Nephron (organoid): Measurements from ENCODE around the gene CBX4.

ENCODE experiments used
- H3K27ac Mint-ChIP-seq, 3 experiments: 2 replicates each; pipeline ENCODE4 v1.8.0; 2020; ENCODE audit warnings: mixed read lengths in 3 of 3, mild to moderate bottlenecking in 2 of 3, moderate library complexity in 1 of 3
- H3K27me3 Mint-ChIP-seq: 2 replicates; pipeline ENCODE4 v1.8.0; 2021; ENCODE audit warnings: low read depth, mild to moderate bottlenecking, moderate library complexity, mixed read lengths
- H3K36me3 Mint-ChIP-seq: 2 replicates; pipeline ENCODE4 v1.8.0; 2020; ENCODE audit warnings: low read depth, mixed read lengths
- H3K4me1 Mint-ChIP-seq: 2 replicates; pipeline ENCODE4 v1.8.0; 2020; ENCODE audit warnings: mixed read lengths
- H3K4me3 Mint-ChIP-seq, 3 experiments: 2 replicates each; pipeline ENCODE4 v1.8.0; 2020; ENCODE audit warnings: mild to moderate bottlenecking in 3 of 3, mixed read lengths in 3 of 3, moderate library complexity in 2 of 3
- H3K9me3 Mint-ChIP-seq: 2 replicates; pipeline ENCODE4 v1.8.0; 2020; ENCODE audit warnings: mixed read lengths
- TF ChIP-seq, protein P1 (sequence below), 3 experiments: fragments of 200-600 bp; sonication (generic); IDR thresholded peaks; one replicate each; pipeline ENCODE4 v1.5.0; 2021; ENCODE audit warnings: antibody characterized with exemption in 3 of 3; ENCODE audit not compliant: unreplicated experiment in 3 of 3

Gene CBX4

GRCh38 chr17:79819534-79820276 lies 19.5 kb downstream of the CBX4 start:
- H3K4me1 Mint-ChIP-seq, result peaks cover 4% of the 10 kb centered on the region

GRCh38 chr17:79819085-79819484 lies 20.2 kb downstream of the CBX4 start:
- no peaks in the 10 kb centered on the region for H3K9me3 Mint-ChIP-seq
- H3K4me3 Mint-ChIP-seq, result no peak overlapping the region
- H3K27ac Mint-ChIP-seq, result no peak overlapping the region
- H3K4me1 Mint-ChIP-seq, result peaks cover 9% of the 10 kb centered on the region
- H3K36me3 Mint-ChIP-seq, result no peaks in the 10 kb centered on the region
- TF ChIP-seq, protein P1, sequence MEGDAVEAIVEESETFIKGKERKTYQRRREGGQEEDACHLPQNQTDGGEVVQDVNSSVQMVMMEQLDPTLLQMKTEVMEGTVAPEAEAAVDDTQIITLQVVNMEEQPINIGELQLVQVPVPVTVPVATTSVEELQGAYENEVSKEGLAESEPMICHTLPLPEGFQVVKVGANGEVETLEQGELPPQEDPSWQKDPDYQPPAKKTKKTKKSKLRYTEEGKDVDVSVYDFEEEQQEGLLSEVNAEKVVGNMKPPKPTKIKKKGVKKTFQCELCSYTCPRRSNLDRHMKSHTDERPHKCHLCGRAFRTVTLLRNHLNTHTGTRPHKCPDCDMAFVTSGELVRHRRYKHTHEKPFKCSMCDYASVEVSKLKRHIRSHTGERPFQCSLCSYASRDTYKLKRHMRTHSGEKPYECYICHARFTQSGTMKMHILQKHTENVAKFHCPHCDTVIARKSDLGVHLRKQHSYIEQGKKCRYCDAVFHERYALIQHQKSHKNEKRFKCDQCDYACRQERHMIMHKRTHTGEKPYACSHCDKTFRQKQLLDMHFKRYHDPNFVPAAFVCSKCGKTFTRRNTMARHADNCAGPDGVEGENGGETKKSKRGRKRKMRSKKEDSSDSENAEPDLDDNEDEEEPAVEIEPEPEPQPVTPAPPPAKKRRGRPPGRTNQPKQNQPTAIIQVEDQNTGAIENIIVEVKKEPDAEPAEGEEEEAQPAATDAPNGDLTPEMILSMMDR (IDR thresholded peaks at IDR 0.05; ENCODE audit: unreplicated experiment in 3 of 3), result no peak
- peaks cover 88% of the 10 kb centered on the region for H3K27me3 Mint-ChIP-seq

More at GRCh38 chr17:79819534-79820276, 19.5 kb downstream of the CBX4 start:
- Mint-ChIP-seq H3K27me3 (peaks cover 85% of the 10 kb centered on the region), H3K27ac (no peak overlapping the region), H3K36me3 (peaks cover 4% of the 10 kb centered on the region), H3K4me3 (no peak overlapping the region), H3K9me3 (peaks cover 4% of the 10 kb centered on the region)
- TF ChIP-seq, protein P1 (IDR thresholded peaks at IDR 0.05; ENCODE audit: unreplicated experiment in 3 of 3), result no peak

- Mint-ChIP-seq H3K27me3 (peaks cover 86% of the 10 kb centered on the region), H3K27ac (no peak overlapping the region), H3K9me3 (no peaks in the 10 kb centered on the region), H3K4me1 (peaks cover 10% of the 10 kb centered on the region), H3K36me3 (no peaks in the 10 kb centered on the region), H3K4me3 (no peak overlapping the region)
- TF ChIP-seq, protein P1 (IDR thresholded peaks at IDR 0.05; ENCODE audit: unreplicated experiment in 3 of 3), result no peak
Measured at GRCh38 chr17:79818026-79818758, 21.0 kb downstream of the CBX4 start.

- peak overlapping the region; percentile 46 to 70 (median 59) for H3K27ac Mint-ChIP-seq
Measured at GRCh38 chr17:79815836-79816461, 23.3 kb downstream of the CBX4 start.

GRCh38 chr17:79814974-79815835 lies 24.0 kb downstream of the CBX4 start:
- TF ChIP-seq, protein P1 (IDR thresholded peaks at IDR 0.05; ENCODE audit: unreplicated experiment in 3 of 3), result no peak
- Mint-ChIP-seq H3K36me3 (no peaks in the 10 kb centered on the region), H3K27me3 (peaks cover 85% of the 10 kb centered on the region), H3K9me3 (no peaks in the 10 kb centered on the region), H3K4me1 (peaks cover 23% of the 10 kb centered on the region), H3K27ac (no peak overlapping the region), H3K4me3 (no peak overlapping the region)

More at GRCh38 chr17:79815836-79816461, 23.3 kb downstream of the CBX4 start:
- Mint-ChIP-seq H3K4me3 (peak overlapping the region; percentile 73 to 78 (median 77)), H3K36me3 (no peaks in the 10 kb centered on the region), H3K4me1 (peaks cover 19% of the 10 kb centered on the region), H3K27me3 (peaks cover 84% of the 10 kb centered on the region), H3K9me3 (no peaks in the 10 kb centered on the region)
- TF ChIP-seq, protein P1 (IDR thresholded peaks at IDR 0.05; ENCODE audit: unreplicated experiment in 3 of 3), result no peak
